PC-3 (cell line): ENCODE measurements around the gene CFAP46. TPM values are rescaled to one million over a fixed set of nuclear protein-coding genes. Genes with fewer than 3 reads are reported as not detected.

Experiments
- ATAC-seq: fragments of 200-7000 bp; cut with Tn5 transposase; 2 replicates; pipeline ENCODE4 v1.9.1; 2020; ENCODE audit warnings: mild to moderate bottlenecking, moderate library complexity
- BruUV-seq: library from RNA; stranded (reverse); fragments of 400-500 nt; replicated peaks from 2 replicates; lab custom pipeline; 2021; lab: Mats Ljungman, UMichigan
- CTCF ChIA-PET: fragments of 300-600 bp; sonication (Branson Sonifier 250); formaldehyde crosslinking; loops from one replicate; lab custom pipeline; 2022; ENCODE audit warnings: antibody characterized with exemption; lab: Charles Lee
- POLR2A ChIA-PET: fragments of 300-600 bp; sonication (Branson Sonifier 250); formaldehyde crosslinking; loops from one replicate; lab custom pipeline; 2022; ENCODE audit warnings: antibody characterized with exemption; ENCODE audit not compliant: unreplicated experiment; lab: Charles Lee
- DNase-seq: peaks from one replicate; pipeline ENCODE4 v3.0.0-alpha.2; 2015
- H2AFZ ChIP-seq: fragments of 300-600 bp; sonication (generic); 2 replicates; pipeline ENCODE4 v1.6.0; 2016; ENCODE audit warnings: antibody characterized with exemption, low read length
- H3F3A ChIP-seq: fragments of 300-600 bp; sonication (generic); one replicate; pipeline ENCODE4 v1.6.0; 2017; ENCODE audit warnings: antibody characterized with exemption, low read length, control low read depth, mild to moderate bottlenecking; ENCODE audit not compliant: unreplicated experiment
- H3K27ac ChIP-seq: fragments of 300-600 bp; sonication (generic); 2 replicates; pipeline ENCODE4 v1.5.1; 2016; ENCODE audit warnings: mild to moderate bottlenecking, low read length
- H3K27me3 ChIP-seq: fragments of 300-600 bp; sonication (generic); 2 replicates; pipeline ENCODE4 v1.6.1; 2016; ENCODE audit warnings: low read length, mixed read lengths
- H3K36me3 ChIP-seq: fragments of 300-600 bp; sonication (generic); 2 replicates; pipeline ENCODE4 v1.6.1; 2016; ENCODE audit warnings: low read depth, mixed run types, low read length, mixed read lengths
- H3K4me1 ChIP-seq: fragments of 300-600 bp; sonication (generic); 2 replicates; pipeline ENCODE4 v1.5.1; 2016; ENCODE audit warnings: low read length; ENCODE audit not compliant: insufficient read depth
- H3K4me2 ChIP-seq: fragments of 300-600 bp; sonication (generic); 2 replicates; pipeline ENCODE4 v1.6.0; 2016; ENCODE audit warnings: low read length
- H3K4me3 ChIP-seq: fragments of 300-600 bp; sonication (generic); 2 replicates; pipeline ENCODE4 v1.5.1; 2016; ENCODE audit warnings: mild to moderate bottlenecking, low read length, mixed read lengths
- H3K79me2 ChIP-seq: fragments of 300-600 bp; sonication (generic); 2 replicates; pipeline ENCODE4 v1.6.1; 2017; ENCODE audit warnings: low read length, mixed read lengths
- H3K9ac ChIP-seq: fragments of 300-600 bp; sonication (generic); 2 replicates; pipeline ENCODE4 v1.6.0; 2016; ENCODE audit warnings: mild to moderate bottlenecking, low read length
- H3K9me2 ChIP-seq: fragments of 300-600 bp; sonication (generic); replicated peaks from 2 replicates; pipeline ENCODE4 v1.6.1; 2016; ENCODE audit warnings: mixed run types, low read length, mixed read lengths
- H3K9me3 ChIP-seq: fragments of 300-600 bp; sonication (generic); 2 replicates; pipeline ENCODE4 v1.6.1; 2016; ENCODE audit warnings: low read length, mixed read lengths
- H4K20me1 ChIP-seq: fragments of 300-600 bp; sonication (generic); 2 replicates; pipeline ENCODE4 v1.6.1; 2016; ENCODE audit warnings: low read length, mixed read lengths
- EZH2 ChIP-seq: fragments of 300-600 bp; sonication (generic); IDR thresholded peaks from one replicate; pipeline ENCODE4 v1.6.1; 2017; ENCODE audit warnings: antibody characterized with exemption, mild to moderate bottlenecking, low read length; ENCODE audit not compliant: unreplicated experiment
- EZH2phosphoT487 ChIP-seq: fragments of 300-600 bp; sonication (generic); IDR thresholded peaks from 2 replicates; pipeline ENCODE4 v1.6.1; 2018; ENCODE audit warnings: mild to moderate bottlenecking, antibody characterized with exemption, low read length, borderline replicate concordance
- intact Hi-C: fragments of 100-400 bp; cut with micrococcal nuclease; formaldehyde crosslinking; loops from 2 replicates; pipeline ENCODE4 v1.9.0; 2023
- total RNA-seq: library from RNA; depleted of rRNA; stranded (reverse); fragments of >200 nt; gene quantifications from 2 replicates; pipeline ENCODE4 v1.2.3, GENCODE V29; 2014
- TF ChIP-seq, protein P1 (sequence below): fragments of 300-600 bp; sonication (generic); conservative IDR thresholded peaks from 2 replicates; pipeline ENCODE4 v1.5.1; 2017; ENCODE audit warnings: antibody characterized with exemption, low read depth, mild to moderate bottlenecking, low read length

CFAP46 gene
- total RNA-seq, 1 experiment from 2014 or later: 0.04 TPM

GRCh38 chr10:132893090-132893489 lies 49.3 kb downstream of the CFAP46 start:
- H3K9me3 ChIP-seq: no peaks in the 10 kb centered on the region
- no peaks in the 10 kb centered on the region for H3K36me3 ChIP-seq
- H3K4me2 ChIP-seq: no peak overlapping the region
- H3K9ac ChIP-seq: no peak overlapping the region
- no peaks in the 10 kb centered on the region for H3K79me2 ChIP-seq
- no peaks in the 10 kb centered on the region for H4K20me1 ChIP-seq
- H3K4me1 ChIP-seq: no peaks in the 10 kb centered on the region
- intact Hi-C loops: no loop called here
- H3K9me2 ChIP-seq: no peaks in the 10 kb centered on the region
- ATAC-seq (no peak), DNase-seq (no peak)
- no peak overlapping the region for H3K4me3 ChIP-seq
- ChIA-PET CTCF (no interaction called here), POLR2A (no interaction called here)
- peaks cover 60% of the 10 kb centered on the region for H3K27me3 ChIP-seq
- no peak overlapping the region for H2AFZ ChIP-seq
- TF ChIP-seq, protein P1, sequence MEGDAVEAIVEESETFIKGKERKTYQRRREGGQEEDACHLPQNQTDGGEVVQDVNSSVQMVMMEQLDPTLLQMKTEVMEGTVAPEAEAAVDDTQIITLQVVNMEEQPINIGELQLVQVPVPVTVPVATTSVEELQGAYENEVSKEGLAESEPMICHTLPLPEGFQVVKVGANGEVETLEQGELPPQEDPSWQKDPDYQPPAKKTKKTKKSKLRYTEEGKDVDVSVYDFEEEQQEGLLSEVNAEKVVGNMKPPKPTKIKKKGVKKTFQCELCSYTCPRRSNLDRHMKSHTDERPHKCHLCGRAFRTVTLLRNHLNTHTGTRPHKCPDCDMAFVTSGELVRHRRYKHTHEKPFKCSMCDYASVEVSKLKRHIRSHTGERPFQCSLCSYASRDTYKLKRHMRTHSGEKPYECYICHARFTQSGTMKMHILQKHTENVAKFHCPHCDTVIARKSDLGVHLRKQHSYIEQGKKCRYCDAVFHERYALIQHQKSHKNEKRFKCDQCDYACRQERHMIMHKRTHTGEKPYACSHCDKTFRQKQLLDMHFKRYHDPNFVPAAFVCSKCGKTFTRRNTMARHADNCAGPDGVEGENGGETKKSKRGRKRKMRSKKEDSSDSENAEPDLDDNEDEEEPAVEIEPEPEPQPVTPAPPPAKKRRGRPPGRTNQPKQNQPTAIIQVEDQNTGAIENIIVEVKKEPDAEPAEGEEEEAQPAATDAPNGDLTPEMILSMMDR: no peak
- TF ChIP-seq EZH2phosphoT487: no peak
- no peak overlapping the region for H3K27ac ChIP-seq
- no TSS peak for BruUV-seq
- H3F3A ChIP-seq: no peaks in the 10 kb centered on the region

DNA sequence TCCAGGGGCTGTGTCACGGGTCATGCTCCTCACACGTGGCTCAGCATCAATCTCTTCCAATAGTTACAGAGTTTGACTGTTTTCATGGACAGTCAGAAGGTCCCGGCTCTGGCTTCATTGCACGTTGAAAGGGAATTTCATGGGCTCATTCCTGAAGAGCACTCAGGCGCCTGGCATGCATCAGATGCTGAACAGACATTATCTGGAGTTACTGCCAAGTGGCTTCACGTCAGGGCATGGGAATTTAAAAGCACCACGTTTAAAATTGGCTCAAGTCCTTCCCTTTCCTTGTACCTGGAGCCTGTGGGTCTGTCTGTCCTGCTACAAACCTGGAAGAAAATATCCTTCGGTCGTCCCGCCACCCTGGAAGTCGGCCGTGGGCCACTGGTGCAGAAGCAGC lies 50.4 kb downstream of the CFAP46 start:
- Histone ChIP-seq H3K36me3 (no peaks in the 10 kb centered on the region), H3K9ac (no peak overlapping the region), H3K4me3 (no peak overlapping the region), H2AFZ (no peak overlapping the region), H3K9me2 (no peaks in the 10 kb centered on the region), H3F3A (no peaks in the 10 kb centered on the region), H3K4me1 (no peaks in the 10 kb centered on the region), H3K9me3 (no peaks in the 10 kb centered on the region), H3K4me2 (no peak overlapping the region), H3K27ac (no peak overlapping the region), H3K79me2 (no peaks in the 10 kb centered on the region), H3K27me3 (peaks cover 54% of the 10 kb centered on the region), H4K20me1 (no peaks in the 10 kb centered on the region)
- intact Hi-C loops: no loop called here
- no peak for ATAC-seq
- CTCF ChIA-PET: no interaction called here
- POLR2A ChIA-PET: no interaction called here
- no TSS peak for BruUV-seq
- no peak for DNase-seq
- TF ChIP-seq, protein P1: no peak
- TF ChIP-seq EZH2phosphoT487: no peak
- no peak for TF ChIP-seq EZH2

- Histone ChIP-seq H3K4me3 (no peak overlapping the region), H4K20me1 (no peaks in the 10 kb centered on the region), H3K9ac (no peak overlapping the region), H3K4me2 (no peak overlapping the region), H3K79me2 (no peaks in the 10 kb centered on the region), H3K9me2 (no peaks in the 10 kb centered on the region), H3K27ac (no peak overlapping the region), H3K4me1 (no peaks in the 10 kb centered on the region), H2AFZ (no peak overlapping the region), H3K27me3 (peaks cover 54% of the 10 kb centered on the region), H3K9me3 (no peaks in the 10 kb centered on the region), H3K36me3 (no peaks in the 10 kb centered on the region), H3F3A (no peaks in the 10 kb centered on the region)
- BruUV-seq: no TSS peak
- DNase-seq: no peak
- TF ChIP-seq, protein P1: no peak
- POLR2A ChIA-PET: no interaction called here
- CTCF ChIA-PET: no interaction called here
- intact Hi-C loops: no loop called here
- ATAC-seq: no peak
Observed at GRCh38 chr10:132891368-132891767, 51.0 kb downstream of the CFAP46 start.
